Activated CD4-positive, CD25-positive, alpha-beta regulatory T cell treated with anti-CD3 and anti-CD28 coated beads, Interleukin-2, amount 50 U/mL, for 24 hours (primary cell): ENCODE data around the gene DNAI1.
"Not testable (repeated sequence)": the region's sequence is repeated elsewhere in the genome, so short reads cannot be mapped to it uniquely, and the experiment has no call there.

Experiments
- ATAC-seq, 2 donors: fragments of 150-1000 bp; cut with Tn5 transposase; one replicate each; pipeline ENCODE4 v1.10.0; 2021; ENCODE audit warnings: mild to moderate bottlenecking in 1 of 2, moderate library complexity in 1 of 2

The DNAI1 gene

DNA sequence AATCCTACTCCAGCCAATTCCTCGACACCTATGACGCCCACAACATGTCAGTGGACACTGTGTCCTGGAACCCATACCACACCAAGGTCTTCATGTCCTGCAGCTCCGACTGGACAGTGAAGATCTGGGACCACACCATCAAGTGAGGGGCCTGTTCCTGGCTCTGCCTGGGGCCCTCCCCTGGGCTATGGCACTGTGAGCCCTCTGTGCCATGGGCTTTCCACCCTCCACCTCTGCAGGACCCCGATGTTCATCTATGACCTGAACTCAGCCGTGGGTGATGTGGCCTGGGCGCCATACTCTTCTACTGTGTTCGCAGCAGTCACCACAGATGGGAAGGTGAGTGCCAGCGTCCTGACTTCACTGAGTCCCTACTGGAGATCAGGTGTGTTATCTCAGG lies 55.8 kb downstream of the DNAI1 start:
- ATAC-seq, result no peak

DNA sequence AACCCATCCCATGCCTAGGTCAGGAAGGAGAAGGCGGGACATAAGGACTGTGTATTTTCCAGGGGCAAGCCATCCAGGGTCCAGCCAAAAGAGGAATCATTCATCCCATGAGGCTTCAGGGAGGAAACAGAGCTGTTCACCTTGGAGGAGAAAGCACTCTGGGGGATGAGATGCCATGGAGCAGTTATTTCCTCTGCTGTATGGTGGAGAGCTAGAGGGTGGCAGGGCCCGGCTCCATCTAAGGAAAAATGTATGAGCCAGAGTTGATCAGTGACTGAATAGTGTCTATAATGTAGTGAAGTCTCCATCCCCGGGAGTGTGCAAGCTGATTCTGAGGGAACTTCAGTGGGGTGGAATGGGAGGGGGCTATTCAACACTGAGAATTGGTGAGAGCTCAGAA lies 56.2 kb downstream of the DNAI1 start:
- ATAC-seq, result no peak

DNA sequence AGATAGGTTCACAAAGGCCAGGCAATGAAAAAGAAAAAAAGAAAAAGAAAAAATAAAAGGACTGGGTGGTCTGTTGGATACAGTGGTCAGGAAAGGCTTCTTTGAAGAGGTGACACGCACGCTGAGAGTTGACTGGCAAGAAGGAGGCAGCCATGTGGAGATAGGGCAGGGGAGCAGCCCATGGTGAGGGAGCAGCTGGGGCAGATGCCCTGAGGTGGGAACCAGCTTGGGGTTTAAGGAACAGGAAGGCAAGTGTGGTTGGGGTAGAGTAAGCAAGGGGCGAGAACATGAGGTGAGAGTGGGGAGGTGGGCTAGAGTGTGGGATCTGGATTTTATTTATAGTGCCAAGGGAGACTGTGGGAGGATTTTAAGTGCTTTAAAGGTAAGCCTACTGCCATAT lies 57.4 kb downstream of the DNAI1 start:
- ATAC-seq, result no peak

DNA sequence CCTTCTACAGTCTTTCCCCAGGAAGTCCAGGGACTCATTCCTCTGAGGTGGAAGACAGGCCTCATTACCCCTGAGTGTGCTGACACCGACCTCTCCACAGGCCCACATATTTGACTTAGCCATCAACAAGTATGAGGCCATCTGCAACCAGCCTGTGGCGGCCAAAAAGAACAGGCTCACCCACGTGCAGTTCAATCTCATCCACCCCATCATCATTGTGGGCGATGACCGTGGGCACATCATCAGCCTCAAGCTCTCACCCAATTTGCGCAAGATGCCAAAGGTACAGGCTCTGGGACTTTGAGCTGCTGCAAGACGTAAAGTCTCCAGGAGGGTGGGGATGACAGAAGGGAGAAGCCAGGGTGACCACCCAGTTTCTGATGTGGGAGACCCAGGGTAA lies 58.6 kb downstream of the DNAI1 start:
- no peak for ATAC-seq

DNA sequence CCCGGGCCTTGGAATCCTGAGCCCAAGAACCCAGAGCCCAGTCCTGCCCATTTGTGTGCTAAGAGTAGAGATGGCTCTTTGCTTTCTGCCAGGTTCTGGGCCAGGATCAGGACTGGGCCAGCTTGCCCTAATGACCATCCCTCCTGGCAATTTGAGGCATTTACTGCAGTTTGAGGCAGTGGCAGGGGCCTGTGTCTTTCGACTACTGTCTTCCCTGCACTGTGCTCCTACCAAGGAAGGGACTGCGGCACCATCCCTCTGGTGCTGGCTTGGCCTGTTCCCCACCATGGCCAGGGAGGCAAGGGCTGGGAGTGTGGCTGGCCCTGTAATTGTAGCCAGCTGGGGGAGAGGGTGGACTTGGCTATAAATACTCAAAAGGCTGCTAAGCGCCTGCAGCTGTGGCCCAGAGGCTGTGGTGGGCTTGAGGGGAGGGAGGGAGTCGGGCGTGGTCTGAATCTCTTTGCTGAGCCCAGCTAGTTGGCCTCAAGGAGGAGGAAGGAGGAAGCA lies 59.6 kb downstream of the DNAI1 start:
- ATAC-seq, result no peak

DNA sequence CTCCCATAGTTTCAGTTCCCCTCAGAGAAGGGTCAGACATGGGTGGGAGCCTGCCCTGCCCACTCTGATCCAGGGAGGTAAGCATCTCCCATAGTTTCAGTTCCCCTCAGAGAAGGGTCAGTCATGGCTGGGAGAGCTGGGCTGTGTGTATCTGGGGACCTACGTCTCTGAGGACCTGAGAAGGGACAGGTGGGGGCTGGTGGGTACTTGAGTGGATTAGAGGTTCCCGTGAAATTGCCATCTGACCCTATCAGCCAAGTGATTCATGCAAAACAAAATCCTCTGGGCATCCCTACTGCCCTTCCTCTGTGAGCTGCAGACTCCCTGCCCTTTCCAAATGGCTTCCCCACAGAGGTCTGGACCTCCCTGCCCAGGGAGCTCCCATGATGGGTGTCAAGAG lies 60.3 kb downstream of the DNAI1 start:
- no peak for ATAC-seq

DNA sequence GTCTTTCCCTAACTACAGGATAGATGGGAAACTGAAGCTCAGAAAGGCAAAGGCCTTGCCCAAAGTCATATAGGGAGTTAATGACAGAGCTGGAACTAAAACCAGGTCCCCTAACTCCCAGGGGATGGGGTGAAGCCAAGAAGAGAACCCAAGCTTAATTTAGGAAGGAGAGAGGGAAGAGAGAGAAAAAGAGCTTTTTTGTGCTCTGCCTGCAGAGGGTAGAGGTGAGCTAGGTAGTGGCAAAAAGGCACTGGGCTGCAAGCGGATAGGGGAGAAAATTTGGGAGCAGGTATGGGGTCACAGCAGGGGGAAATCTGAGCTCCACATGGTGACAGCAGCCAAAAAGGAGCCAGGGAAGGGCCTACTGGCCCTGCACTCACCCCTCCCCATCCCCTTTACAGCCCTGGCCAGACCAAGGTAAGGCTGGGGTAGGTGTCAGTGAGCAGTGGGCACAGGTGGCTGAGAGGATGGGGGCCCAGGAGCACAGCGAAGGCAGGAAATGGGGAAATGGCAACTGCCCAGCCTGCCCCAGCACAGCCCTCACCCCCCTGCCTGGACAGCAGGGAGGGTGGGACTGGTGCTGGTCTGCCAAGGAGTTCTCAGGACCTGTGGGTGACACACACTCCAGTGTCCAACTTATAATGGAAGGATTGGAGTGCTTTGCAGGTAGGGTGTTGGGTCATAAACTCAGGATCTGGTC lies 60.9 kb downstream of the DNAI1 start:
- no peak for ATAC-seq

DNA sequence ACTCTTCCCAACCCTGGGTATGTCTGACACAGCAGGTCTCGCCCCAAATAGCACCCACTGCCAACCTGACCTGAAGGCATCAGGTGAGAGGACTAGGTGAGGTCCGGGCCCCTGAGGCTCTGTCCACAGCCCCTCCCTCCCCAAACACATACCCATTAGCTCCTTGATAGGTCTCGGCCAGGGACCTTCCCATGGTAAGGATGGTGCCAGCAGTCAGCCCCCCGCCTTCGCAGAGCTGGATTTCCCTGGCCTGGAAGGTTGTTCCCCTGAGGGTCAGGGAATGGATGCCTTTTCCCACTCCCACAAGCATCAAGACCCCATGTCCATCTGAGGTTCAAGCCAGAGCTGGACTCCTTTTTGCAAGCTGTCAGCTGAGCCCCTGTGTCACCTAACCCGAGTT lies 61.5 kb downstream of the DNAI1 start:
- no peak for ATAC-seq

DNA sequence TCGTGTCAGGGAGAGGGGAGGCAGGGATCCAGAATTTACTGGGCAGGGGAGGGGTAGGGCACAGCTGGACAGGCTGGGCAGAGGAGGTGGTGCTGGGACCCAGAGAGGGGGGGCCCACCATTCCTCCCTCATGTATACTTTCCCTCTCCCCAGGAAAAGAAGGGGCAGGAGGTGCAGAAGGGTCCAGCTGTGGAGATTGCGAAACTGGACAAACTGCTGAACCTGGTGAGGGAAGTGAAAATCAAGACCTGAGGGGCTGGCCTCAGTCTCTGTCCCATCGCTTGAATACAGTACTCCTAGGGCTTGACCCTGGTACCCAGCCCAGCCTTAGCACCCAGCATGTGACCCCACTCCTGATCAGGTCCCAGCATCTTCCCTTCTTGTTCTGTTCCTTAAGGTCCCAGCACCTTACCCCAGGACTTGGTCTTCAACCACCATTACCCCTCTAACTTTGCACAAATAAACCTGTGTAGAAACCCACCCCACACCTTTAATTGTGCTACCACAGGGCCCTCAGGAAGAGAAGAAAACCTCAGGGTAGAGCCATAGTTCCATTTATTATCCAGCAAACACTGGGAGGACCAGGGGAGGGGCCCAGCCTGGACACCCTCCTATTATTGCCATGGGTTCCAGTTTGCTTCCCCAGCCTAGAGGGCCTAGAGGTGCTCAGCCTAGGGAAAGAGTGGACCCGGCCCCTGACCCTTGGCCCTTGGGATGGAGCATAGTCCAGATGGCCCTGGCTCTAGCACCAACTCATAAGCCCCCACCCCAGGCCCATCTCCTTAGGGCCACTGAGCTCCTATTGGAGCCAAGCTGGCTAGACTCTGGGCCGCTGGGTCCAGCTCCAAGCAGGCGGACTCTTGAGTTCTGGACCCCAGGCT lies 62.1 kb downstream of the DNAI1 start:
- no peak for ATAC-seq

DNA sequence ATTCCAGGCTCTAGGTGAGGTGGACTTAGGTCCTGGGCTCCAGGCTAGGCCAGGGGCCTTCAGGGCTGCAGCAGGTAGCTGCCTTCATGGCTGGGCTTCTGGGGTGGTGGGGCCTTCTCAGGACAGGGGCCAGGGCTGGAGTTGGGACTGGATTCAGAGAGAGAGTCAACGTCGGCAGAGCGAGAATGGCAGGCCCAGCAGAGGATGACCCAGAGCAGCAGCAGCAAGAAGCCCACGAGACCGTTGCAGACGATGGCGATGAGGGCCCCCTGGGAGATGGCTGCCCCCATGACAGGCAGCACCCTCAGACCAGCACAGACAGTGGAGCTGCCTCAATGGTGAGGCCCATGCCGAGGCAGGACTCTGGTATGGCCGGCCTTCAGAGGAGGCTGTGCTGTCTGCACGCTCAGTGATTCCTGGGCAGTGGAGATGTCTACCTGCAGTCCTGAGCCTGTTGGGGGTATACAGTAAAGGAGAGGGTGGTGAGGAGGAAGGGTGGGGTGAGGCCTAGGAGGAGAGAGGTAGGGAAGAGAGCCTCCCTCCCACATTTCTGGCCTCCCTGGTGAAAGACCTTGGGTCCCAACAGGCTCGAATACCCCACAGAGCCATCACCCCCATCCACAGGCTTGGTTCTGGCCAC lies 62.9 kb downstream of the DNAI1 start:
- no peak for ATAC-seq

DNA sequence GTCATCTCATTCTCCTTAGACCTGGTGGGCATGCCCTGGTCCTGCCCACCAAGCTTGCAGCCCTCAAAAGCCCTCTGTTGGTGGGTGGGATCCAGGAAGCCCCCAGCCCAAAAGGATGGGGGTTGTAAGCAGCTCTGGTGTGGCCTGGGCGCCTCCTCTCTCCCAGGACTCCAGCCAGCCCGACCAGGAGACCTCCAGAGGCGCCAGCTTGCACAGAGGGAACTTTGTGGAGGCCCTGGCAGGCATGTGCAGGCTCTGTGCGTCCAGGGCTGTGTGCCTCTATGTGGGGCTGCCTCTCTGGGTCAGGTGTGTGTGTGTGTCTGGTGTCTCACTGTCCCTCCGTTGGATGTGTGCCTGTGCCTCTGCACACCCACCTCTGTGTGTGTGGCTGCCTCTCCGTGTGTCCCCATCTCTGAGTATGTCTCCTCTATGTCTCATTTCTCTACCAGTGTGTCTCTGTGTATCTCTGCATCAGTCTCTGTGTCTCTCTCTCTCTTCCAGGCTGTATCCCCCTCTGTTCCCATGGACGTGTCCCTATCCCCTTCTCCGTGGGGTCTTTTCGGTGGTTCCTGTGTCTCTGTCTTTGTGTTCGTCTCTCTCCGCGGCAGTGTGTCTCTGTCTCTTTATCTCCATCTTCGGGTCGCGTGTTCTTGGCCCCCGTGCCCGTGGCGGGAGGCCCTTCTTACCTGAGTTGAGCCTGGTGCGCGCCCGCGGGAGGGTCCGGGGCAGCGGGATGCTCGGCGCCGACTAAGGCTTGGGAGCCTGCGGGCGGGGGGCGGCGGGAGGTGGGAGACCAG lies 63.7 kb downstream of the DNAI1 start:
- no peak for ATAC-seq

DNA sequence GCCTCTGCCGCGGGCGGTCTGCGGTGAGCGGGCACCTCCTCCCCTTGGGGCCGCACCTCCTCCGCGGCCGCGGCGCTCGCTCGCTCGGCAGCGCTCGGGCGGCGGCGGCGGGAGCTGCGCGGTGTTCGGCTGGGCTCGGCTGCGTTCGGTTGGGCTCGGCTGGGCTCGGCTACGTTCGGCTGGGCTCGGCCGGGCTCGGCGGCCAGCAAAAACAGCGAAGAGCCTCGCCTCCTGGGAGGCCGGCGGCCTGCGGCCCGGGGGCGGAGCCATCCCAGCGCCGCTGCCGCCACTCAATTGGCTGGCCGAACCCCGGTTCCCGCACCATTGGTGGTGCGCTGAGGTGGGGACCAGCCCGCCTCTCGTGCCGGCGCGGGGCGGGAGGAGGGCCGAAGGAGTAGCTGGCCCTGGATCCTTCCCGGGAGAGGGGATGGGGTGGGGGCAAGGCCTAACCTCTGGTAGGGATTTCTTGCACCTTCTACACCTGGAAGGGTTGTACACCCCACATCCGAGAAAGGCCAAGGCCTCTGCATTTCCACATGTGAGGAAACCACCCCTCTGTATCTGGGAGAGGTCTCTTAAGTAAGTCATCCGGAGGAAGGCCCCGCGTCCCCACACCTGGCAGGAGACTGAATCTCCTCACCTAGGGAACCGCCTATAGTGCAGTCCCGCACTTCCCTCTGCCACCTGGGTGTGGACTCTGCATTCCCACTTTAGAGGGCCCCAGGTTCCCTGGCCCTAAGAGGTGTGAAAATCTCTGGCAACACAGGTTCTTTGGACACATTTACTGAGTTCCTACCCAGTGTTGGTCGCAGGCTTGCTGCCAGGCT lies 64.6 kb downstream of the DNAI1 start, which contains the start of gene ENHO:
ENHO (minus strand) TSS at position 20 of the 827 bp plus-strand sequence. CDS start 1,295 bp downstream, outside the sequence.
- ATAC-seq, result peak; percentile 91 to 93

DNA sequence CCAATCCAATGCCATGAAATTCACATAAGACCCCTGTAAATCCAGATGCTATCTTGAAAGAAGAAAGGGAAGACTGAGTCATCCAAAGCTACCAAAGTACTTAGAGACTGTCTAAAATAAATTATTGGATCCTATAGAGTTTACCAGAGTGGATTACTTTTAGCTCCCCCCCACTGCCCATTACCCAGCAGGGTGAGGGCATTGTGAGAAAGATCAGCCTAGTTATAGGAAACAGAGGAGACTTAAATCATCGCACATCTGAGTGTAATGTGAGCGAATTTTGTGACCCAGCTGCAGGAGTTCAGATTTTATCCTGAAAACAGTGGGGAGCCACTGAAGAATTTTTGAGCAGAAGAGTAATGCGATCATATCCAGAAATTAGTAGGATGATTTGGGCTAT lies 65.7 kb downstream of the DNAI1 start:
- ATAC-seq, result no peak

DNA sequence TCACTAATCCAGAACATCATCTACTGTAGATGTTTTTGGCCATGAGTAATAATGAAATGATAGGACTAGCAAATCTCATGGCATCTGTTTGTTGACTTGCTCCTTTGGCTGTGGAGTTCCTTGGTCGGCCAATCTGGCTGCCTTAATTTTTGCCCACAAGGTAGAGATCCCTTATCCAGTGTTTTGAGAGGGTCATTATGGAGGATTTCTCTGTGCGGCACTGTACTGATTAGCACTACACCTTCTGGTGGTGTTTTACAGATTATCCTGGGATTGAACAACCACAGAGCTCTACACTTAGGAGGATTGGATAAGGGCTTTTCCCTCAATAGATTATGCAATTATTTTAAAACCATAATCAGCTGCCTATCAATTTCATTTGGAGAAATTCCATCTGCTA lies 67.4 kb downstream of the DNAI1 start:
- no peak for ATAC-seq

DNA sequence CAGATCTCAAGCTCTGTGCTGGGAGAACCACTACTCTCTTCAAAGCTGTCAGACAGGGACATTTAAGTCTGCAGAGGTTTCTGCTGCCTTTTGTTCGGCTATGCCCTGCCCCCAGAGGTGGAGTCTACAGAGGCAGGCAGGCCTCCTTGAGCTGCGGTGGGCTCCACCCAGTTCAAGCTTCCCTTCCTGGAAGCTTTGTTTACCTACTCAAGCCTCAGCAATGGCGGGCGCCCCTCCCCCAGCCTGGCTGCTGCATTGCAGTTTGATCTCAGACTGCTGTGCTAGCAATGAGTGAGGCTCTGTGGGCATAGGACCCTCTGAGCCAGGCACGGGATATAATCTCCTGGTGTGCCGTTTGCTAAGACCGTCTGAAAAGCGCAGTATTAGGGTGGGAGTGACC lies 73.4 kb downstream of the DNAI1 start:
- not testable (repeated sequence) for ATAC-seq

DNA sequence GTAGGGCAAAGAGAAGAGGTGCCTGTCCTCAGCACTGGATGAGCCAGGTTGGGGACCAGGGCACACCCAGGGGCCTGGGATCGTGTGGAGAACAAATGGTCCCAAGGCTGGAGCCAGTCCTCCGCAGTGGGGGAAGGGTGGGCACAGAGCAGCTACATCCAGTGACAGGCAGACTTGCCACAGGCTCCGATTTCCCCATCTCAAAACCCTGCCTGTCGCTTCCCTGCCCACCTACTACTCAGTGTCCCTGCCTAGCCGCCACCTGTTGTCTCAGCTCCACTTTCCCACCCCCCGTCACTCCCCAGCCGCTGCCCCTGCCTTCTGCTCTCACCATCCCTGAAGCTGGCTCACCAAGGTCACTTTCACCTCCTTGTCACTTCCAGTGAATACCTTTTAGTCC lies 78.1 kb downstream of the DNAI1 start:
- no peak for ATAC-seq

DNA sequence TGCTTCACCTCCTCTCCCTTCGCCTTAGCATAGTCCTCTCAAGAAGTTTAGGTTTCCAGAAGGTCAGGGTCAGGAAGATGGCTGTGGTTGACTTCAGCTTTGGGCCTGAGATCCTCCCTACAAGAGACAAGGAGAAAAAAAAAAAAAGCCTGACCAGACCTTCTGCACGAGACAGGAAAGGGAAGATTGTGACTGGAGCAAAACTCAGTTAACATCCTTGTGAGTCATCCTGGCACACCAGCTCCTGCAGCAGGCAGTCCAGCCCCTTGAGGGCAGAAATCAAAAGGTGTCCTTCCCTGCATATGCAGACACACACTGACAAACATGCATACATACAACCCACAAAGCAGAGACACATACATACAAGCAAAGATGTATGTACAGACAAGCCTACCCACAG lies 82.2 kb downstream of the DNAI1 start:
- no peak for ATAC-seq

DNA sequence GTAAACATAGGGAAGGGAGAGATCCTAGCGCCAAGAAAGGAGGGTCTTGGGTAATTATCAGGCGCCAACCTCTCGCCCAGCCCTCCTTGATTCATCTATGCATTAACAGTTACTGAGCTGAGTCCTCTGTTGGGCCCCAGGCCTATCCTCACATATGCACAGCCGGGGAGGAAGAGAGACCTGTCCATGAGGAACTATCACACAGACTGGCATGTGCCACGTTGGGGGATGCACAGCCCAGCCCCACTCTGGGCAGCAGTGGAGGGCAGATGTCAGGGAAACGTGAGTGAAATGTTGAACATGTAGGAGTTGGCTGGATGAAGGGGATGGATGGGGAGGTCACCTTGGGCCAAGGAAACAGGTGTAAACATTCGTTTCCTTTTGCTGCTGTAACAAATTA lies 82.9 kb downstream of the DNAI1 start:
- no peak for ATAC-seq

DNA sequence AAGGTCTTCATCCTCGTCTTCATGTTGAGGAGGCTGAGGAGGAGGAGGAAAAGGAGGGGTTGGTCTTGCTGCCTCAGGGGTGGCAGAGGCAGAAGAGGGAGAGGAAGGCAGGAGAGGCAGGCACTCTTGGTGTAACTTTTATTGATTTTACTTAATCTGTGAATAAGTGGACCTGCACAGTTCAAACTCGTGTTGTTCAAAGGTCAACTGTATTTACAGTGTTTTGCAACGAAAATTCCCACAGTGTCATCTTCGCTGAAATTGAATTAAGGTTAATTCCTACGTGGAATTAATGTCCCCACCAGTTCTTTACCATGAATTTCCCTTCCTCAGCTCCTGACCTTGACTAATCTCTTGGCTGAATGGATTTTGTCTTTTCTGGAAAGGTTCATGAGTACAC lies 85.4 kb downstream of the DNAI1 start:
- ATAC-seq, result no peak

DNA sequence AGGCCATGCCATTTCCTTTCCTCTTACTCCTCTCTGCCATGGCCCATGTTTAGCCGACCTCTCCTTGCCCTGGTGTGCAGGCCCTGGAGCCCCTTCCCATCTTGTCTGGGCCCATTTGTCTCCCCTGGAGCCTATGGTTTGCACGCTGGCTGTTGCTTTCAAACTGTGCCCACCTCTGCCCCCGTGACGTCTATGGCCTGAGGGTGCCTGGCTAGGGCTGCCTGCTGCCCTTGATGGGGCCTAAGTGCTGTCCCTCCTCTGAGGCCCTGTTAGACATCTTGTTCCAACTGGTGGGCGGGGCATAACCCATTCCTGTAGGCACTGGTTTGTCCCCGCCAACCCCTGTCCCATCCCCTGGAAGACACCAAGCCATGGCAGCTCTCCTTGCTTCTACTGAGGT lies 86.9 kb downstream of the DNAI1 start:
- ATAC-seq, result no peak

DNA sequence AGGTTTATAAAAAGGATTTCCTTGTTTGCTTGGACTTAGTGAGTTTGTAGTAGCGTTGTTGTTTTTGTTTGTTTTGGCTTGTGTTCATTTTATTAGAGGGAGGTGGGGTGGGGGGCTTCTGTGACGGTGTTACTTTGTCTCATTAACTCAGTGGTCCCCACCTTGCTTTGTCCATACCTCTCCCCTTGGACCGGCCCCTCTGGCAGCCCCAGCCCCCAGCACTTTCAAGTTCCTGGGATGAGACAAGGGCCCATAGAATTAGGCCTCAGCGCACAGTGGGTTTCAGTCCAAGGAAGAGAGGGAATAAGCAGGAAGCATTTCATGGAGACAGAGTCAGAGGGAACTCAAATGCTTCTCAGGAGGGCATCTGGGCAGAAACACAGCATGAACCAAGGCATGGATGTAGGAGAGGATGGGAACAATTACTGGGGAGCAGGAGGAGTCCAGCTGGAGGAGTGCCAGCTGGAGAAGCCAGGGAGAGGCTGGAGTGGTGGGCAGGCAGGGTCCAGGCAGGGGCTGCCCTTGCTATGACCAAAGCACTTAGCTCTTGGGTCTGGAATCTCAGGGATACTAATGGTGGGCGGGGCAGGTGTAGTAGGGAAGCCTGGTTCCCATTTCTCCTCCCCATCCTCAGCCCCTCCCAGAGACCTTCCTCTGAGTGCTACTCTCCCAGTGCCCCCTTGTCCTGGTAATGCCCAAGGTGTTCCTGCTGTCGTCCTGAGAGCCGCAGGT lies 87.7 kb downstream of the DNAI1 start:
- no peak for ATAC-seq
